ENCODE data around the gene ITPA. TPM values are rescaled to one million over a fixed set of nuclear protein-coding genes. Genes with fewer than 3 reads are reported as not detected.

Gene ITPA
- total and polyA plus RNA-seq, 2 of the 8 experiments (the other 6 are each of a cell fraction or from before 2014, with no cell fraction given), result 88.2 to 94.0 TPM

GRCh38 chr20:3172126-3172932, 37.0 kb upstream of the ITPA start (continued):
- TF ChIP-seq CTCF (IDR thresholded peaks at IDR 0.05; ENCODE audit: control extremely low read depth in 1 of 3, insufficient read depth in 1 of 3, low read depth in 1 of 3, low read length in 3 of 3) (no peak), RAD21 (IDR thresholded peaks at IDR 0.05 in 1 of 2, conservative IDR thresholded peaks at IDR 0.05 in 1 of 2; ENCODE audit: low read depth in 2 of 2, low read length in 2 of 2) (no peak), SIX5 (IDR thresholded peaks at IDR 0.05; ENCODE audit: low read depth, low read length) (no peak)
